Activated T-cell treated with anti-CD3 and anti-CD28 coated beads for 4 hours (primary cell): ENCODE results near the gene CTPS1.

Experiments used
- DNase-seq: peaks from one replicate; pipeline ENCODE4 v3.0.0-alpha.2; 2020

Gene CTPS1

DNA sequence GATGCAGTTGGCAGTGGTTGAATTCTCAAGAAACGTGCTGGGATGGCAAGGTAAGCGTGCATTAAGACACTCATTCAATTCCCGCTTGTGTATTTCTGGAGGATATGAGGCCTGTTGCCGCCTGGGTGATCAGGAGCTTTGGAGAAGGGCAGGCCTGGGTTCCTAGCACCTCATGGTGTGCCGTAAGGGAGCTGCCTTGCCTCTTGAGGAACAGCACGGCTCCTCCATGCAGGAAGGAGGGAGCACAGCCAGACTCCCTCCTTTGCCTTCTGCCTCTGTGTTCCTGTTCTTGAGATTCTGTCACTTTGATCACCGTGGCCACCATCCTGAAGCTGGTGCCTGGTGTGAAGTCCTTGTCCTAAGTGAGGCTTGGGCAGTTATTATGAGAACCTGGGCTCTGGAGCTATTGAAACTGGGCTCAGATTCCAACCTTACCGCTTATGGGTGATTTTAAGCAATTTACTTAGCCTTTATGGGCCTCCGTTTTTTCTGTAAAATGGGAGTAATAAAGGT, 23.7 kb downstream of the CTPS1 start:
- DNase-seq, result no peak

DNA sequence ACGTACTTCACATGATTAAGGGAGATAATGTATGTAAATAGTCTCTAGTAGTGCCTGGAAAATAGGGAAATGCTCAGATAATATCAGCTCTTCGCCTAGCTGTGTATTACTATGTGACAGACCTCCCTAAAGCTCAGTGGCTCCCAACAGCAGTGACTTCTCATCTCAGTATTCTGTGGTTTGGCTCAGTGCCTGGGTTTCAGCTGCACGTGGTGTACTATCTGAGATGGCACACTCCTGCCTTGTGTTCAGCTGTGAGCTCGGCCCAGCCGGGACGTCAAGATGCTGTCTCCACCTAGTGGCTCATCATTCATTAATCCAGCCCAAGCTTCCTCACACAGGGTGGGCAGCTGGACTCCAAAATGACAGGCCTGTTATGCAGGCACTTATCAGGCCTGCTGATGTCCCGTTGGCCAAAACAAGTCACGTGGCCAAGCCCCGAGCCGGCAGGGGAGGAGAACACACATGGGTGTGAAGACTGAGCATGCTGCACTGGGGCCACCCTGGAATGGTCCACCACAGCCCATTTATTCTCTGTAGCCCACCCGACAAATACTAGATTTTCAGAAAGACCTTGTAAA, 24.2 kb downstream of the CTPS1 start:
- DNase-seq, result peak; percentile 80

DNA sequence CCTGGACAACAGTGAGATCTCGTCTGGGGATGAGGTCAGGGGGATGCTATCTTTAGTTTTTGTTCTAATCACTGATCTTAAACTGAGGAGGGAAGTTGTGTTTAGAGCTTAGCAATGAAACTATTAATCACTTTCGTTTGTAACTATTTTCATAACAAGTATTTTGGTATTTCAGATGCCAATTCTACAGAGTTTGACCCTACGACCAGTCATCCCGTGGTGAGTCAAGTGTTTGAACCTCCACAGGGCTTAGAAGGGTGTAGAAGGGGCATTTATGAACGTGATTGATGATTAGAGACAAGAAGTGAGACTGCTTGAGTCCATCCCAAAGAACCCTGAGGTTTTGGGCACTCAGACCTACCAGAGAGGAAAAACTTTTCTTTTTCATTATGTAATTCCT, 26.4 kb downstream of the CTPS1 start:
- DNase-seq, result no peak

DNA sequence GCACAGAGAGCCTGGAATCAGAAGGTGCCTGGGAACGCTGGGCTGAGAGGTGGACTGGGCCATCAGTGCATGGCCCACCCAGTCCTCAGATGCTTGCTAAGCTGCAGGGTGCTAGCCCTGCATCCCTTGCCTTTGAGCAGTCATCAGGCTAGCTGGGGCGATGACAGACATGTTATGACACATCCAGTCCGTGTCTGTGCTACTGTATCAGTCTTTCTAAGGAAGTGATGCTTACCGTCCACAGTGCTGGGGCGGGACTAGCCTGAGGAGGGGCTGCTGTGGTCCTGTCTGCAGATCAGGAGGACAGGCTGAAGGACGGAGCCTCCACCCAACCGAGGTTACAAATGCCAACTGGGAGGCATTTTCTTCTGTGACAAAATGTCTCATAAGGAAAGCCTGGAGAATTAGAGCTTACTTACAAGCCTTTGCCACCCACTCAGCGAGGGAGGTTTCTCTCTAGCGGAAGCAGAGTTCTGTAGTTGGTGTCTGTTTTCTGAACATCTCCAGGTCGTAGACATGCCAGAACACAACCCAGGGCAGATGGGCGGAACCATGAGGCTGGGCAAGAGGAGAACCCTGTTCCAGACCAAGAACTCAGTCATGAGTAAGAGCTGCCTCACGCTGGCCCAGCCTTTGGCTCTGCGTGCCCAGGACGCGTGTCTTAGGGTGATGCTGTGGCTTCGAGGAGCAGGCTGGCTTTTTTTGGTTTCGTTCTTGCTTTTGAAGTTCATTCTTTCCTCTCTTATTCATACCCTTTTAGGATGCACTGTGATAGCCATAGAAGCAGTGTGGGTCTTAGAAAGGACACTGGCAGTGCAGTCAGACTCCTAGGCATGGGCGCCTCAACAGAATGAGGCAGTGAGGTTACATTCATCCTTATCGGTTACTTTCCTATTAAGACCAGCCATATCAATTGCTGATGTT, 27.7 kb downstream of the CTPS1 start:
- DNase-seq, result no peak

DNA sequence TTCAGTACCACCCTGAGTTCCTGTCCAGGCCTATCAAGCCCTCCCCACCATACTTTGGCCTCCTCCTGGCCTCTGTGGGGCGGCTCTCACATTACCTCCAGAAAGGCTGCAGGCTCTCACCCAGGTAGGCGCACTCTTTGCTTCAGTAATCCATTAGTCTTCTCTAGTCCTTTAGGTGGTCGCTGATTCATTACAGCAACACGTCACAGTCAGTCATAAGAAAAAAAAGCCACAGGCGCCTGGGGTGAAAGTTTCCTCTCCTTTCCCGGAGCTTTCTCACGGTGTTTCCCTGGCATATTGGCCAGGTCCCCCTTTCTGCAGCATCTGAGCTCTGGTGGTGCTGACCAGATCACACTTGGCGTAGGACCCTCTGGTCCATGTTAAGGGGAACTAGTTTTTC, 30.0 kb downstream of the CTPS1 start:
- DNase-seq, result no peak

DNA sequence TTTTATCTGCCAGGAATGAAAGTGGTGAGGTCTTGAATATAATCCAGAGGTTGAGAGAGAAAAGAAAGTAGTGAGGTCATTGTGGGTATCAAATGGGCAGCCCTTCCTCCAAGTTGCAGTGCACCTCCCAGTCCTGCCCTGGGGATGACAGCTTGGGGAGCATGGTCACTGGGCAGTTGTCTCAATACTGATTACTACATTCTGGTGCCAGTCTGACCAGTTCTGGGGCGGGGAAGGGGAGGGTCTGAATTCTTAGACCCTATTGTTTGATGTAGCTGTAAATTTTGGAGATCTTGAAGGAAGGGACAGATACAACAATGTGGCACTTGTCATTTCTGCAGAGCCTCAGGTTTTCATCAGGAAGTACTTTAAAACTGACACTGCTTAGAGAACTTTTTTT, 30.8 kb downstream of the CTPS1 start:
- no peak for DNase-seq

DNA sequence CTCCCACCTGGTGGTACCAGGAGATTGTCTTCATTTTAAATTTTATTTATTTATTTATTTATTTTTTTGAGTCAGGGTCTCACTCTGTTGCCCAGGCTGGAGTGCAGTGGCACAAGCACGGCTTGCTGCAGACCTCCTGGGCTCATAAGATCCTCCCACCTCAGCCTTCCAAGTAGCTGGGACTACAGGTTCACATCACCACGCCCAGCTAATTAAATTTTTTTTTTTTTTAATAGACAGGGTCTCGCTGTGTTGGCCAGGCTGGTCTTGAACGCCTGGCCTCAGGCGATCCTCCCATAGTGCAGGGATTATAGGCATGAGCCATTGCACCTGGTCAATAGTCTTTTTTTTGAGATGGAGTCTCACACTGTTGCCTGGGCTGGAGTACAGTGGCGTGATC, 33.5 kb downstream of the CTPS1 start:
- DNase-seq, result no peak

DNA sequence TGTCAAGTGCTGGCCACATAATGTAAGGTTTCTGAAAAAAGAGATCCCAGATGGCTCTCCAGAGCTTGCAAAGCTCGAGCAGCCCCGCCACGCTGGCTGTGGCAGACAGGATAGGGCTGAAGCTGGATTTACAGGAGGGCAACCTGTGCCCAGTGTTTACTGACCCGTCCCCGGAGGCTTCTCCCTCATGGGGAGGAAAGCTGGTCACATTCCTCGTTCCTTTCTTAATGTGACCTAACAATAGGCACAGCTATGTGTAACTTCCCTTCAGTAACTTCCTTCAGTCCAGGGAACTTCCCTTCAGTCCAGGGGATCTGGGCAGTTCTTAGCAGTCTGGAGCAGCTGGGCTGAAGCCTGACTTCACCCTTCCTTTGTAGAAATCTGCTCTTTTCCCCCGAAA, 34.3 kb downstream of the CTPS1 start:
- no peak for DNase-seq

DNA sequence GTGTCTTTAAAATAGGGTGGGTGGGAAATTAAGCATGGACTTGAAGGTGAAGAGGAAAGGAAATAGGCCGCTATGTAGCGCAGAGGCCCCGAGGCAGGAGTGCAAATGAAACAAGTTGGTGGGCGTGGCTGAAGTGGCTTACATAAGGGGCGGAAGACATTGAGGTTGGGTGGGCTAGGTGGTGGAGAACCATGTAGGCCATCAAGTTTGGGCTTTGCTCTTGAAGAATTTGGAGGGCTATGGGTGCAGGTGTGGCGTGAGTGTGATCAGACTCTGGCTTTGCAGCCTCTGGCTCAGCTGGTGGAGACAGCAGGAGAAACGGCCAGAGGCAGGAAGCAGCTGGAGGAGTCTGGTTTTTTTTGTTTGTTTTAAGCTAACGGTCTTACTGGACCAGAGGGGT, 35.4 kb downstream of the CTPS1 start:
- DNase-seq, result no peak

DNA sequence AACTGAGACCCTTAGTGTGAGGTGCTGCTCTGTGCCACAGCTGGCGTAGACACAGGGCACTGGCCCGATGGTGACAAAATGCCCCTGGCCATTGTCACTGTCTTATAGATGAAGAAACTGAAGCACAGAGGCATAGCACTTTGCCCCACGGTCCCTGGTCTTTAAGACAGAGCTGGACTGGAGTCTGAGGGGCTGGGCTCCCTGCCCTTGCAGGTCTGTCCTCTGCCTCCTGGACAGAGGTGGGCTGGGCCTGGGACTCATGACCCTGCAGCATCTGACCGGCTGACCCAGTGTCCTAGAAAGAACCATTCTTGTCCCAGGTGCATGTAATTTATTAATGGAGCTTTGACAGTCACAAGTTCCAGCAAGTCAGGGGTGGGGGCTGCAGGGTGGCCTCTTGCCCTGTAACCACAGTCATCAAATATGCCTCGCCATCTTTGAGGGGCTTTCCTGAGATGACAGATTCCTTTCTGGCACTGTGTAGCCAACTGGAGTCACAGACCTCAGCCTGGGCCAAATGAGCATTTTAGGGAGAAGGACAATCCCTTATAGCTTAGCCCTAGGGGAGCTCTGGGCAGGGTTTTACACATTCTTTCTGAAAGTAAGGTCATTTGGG, 35.9 kb downstream of the CTPS1 start:
- no peak for DNase-seq

DNA sequence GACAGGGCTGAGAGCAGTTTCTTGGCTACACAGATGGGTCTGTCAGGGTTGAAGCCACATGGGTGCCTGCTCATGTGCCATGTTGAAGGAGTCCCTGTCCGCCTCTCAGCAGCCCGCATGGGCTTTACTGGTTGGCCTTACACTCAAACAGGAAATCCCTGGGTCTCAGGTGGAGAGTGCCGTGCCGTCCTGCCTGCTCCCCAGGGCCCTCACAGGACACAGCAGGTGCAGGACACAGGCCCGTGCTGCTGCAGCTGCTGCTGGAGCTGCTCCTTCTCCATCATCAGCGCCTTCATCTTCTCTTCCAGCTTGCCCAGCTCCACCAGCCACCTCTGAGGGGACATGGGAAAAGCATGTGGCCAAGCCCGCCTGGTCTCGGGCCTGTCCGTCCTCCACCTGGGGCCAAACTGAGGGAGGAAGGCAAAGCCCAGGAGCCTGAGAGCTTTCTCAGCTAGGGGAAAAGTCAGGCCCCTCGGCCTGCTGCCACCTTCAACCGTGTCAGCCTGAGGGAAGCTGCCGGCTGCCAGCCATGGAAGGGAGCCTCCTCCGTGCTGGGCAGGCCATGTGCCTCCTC, 36.5 kb downstream of the CTPS1 start:
- DNase-seq, result no peak

DNA sequence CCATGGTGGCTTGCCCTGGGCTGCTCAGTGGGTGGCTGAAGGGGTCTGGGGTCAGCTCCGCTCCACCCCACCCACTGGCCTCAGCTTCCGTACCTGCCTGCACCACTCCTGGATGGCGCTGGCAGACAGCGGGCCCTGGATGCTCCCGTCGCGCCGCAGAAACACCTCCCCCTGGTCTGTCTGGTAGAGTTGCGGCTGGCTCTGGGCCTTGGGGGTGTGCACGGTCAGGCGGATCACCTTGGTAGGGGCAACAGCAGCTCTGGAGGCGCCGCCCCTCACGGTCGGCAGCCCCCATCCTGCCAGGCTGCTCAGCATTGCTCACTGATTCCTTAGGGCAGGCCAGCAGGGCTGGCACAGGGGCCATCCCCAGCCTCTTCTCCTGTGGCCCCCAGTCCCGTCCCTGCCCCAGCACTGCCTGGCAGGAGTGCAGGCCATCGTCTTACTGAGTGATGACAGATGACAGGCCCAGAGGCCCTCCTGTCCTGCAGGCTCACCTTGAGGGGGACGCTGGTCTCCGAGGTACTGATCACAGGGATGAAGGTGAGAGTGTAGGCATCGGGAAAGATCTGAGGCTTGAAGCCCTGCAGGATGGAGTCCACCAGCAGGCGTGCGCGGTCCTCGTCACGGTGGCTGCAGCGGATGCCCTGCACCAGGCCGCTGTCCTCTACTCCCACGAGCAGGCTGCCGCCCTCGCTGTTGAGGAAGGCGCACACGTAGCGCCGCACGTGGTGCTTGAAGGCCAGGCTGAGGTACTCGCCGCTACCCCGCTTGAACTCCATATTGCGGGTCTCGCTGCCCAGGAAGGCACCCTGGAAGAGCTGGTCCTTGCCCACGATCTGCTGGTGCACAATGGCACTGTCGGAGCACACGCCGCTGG, 37.9 kb downstream of the CTPS1 start:
- DNase-seq, result no peak

DNA sequence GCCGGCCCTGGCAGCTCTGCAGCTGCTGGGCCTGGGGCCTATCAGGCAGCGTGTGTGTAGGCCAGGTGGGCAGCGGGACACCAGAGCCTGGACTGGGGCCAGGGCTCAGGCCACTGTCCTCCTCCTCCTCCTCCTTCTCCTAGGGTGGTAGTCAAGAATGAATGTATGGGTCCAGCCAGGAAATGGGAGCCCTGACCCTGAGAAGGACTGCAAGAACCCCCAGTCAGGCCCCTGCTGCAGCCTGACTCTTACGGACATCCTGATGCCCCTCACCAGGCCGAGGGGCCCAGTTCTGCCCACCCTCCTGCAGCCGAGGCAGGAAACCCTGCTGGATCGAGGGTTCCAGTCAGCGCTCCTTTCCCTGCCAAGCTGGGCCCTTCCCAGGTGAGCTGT, 38.5 kb downstream of the CTPS1 start:
- no peak for DNase-seq

DNA sequence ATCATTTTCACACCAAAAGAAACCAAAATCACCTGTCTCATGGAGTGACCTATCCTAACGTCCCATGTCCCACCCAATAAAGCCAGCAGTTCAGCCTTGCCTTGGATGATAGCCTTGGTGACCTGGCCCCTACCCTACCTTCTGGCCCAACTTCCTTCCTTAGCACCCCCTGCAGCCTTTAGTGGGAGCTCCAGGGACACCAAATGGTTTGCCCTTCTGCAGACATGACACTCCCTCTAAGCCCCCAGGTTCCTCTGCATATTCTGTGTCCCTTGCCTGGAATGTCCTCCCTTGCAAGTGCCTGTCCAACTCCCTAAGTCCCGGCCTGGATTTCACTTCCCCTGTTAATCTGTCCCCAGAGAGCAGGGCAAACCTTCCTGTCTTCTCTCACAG, 39.9 kb downstream of the CTPS1 start:
- DNase-seq, result no peak

DNA sequence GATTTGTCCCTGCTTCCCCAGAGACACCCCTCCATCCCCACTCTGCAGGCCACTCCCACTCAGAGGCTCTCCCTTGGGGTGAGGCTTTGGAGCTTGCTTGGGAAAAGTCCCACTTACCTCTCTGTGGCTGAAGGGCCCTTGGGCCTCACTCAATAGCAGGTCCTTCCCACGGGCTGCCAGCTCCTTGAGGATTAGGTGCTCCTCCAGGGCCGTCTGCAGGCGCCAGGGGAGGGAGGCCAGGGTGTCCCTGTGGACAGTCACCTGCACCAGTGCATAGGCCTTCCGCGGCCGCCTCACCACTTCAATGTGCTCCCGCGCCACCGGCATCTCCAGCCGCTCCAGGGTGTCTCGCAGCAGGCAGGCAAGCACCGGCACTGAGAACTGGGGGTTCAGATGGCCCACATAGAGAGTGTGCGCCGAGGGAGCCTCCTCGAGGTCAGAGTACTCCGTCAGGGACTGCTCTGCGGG, 40.6 kb downstream of the CTPS1 start:
- no peak for DNase-seq

DNA sequence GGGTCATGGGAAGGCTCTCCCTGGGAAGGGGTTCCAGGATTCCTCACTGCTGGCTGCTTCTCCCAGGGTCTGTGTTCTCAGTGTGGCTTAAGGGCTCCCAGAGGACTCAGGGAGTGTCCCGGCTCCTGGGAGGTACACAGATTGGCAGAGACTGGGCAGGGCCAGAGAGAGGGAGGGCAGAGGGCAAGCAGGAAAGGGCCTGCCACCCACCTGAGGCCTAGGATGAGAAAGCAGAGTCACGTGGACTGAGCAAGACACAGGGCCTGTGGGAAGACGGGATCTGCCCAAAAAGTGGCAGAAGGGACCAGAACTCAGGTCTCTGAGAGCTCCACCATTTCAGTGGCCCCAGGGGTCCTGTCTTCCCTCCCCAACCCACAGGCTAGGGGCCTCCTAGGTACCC, 41.2 kb downstream of the CTPS1 start:
- no peak for DNase-seq

DNA sequence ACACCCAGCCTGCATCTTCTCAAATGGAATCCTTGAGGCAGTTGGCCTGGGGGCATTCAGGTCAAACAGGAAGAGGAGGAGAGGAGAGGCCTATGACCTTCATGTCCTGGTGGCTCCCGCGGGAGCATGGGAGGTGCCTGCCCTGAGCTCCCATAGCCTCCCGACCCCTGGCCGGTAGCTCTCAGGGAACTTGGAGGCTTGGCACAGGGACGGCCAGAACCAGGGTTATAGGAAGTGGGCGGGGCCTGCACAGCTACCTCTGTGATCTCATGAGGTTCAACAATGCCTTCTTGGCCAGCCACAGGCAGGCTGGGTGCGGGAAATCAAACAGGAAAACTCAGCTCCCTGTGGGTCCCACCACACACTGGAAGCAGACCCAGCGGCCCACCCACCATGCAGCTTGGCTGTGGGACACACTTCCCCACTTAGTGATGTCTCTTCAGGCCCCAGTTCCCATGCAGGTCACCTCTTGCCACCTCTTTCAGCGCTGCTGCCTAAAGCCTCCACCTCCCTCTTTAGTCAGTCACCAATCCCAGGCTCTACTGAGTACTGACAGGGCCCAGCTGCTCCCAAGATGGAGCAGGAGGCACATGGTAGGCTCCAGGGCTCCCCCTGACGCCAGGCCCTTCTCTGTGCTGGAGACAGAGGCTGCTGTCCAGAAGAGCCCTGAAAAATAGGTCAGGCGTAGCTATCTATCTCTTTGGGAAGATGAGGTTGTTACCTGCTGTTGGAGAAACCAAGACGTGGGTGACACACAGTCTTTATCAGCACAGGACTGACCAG, 42.2 kb downstream of the CTPS1 start, which contains the start of gene SLFNL1:
TSS of gene SLFNL1 (minus strand) at position 200 of the 783 bp plus-strand sequence. CDS start 1,065 bp downstream, outside the sequence.
- no peak for DNase-seq

DNA sequence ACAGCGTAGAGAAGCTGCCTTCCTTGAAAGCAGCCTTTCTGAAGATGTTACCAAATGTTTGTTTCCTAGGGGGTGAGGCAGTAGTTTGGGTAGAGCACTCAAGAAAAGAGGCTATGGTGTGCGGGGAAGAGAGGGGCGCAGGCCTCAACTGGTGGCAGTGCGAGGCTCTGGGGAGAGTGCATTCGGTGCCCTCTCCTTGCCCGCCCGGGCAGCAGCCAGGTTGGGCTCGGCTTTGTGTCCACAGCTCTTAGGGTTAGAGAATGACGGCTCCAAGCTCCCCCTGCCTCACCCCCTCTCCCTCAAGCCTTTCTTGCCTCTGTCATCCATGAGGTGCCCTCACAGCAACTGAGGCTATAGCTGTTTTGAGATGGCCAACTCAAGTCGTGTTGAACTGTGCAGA, 42.9 kb downstream of the CTPS1 start:
- no peak for DNase-seq

DNA sequence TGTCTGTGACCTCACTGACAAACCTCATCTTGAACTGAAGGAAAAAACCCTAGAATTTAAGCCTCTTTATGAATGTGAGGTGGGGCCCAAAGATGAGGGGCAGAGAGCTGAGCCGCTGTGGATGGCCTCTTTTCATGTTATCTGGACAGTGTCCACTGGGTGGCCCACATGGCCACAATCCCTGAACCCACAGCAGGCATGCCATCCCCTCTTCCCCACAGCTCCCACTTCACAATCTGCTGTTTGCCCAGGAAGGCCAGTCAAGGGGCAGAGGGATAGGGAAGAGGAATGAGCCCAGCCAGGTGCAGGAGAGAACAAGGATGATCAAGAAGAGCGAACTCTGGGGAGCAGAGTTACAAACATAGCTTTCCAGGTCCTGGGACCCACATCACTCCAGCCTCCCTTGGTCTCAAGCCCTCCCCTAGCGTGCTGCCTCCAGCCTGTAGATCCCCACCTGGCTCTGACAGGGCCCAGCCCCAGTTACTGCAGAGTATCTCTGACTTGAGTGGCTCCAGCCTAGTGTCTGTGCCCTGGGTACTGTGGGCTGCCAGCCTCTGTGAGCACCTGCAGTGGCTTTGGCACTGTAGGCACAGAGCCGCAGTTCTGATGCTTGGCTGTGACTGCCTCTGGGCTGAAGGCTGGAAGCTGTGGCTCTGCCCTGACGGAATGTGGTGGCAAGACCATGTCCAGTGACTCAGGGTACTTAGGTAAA, 43.9 kb downstream of the CTPS1 start:
- no peak for DNase-seq

DNA sequence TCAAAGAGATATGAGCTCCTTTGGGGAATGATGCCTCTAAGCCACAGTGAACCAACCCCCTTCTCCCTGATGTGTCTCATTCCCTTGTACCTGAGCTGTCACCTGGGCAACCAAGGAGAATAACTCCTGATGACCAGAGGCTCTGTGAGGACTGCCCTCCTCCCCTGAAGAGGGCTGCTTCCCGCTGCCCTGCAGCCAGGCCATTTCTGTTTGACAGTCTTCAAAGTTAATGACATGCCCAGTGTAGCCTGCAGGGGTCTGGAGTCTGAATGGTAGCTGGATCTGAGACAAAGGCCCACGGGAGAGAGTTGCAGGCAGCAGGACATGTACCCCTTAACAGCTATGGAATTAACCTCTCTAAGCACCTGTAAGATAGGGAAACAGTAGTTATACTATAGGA, 45.5 kb downstream of the CTPS1 start:
- no peak for DNase-seq
